T-helper 22 cell (primary cell): ENCODE results near the gene ZNF609.
A peak's percentile ranks its signal among the peaks of the same experiment; 100 is the strongest.
"Not testable (repeated sequence)": the region's sequence is repeated elsewhere in the genome, so short reads cannot be mapped to it uniquely, and the experiment has no call there.

Source experiments
- DNase-seq: peaks from one replicate; pipeline ENCODE4 v3.0.0-alpha.2; 2020; ENCODE audit warnings: low read depth

ZNF609 gene

DNA sequence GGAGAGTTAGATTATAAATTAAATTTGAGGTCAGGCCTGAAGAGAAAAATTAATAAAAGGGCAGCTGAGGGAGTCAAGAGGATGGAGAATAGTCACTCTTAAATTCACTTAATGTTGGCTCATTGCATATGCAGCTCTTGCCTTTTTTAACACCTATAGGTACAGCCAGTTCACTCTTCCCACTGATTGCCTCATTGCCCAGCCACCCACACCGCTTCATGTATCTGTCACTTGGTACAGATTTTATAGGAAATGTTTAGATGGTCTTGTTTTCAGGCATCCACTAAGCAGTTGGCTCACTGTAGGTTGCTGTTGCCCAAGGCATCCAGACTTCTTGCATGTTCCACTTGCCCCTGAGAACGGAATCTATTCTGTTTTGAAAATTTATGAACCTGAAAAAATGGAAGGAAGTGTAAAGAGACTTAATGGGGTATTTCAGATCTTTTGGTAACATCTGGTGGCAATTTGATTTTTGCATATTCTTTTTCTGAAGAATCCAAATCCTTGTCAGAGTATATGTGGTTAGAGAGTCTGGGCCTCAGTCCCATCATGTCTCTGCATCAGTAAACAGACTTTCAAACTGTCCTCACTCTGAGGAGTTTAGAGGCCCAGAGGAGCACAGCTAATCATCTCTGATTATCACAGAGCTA is 163.1 kb downstream of the ZNF609 start:
- DNase-seq = no peak

DNA sequence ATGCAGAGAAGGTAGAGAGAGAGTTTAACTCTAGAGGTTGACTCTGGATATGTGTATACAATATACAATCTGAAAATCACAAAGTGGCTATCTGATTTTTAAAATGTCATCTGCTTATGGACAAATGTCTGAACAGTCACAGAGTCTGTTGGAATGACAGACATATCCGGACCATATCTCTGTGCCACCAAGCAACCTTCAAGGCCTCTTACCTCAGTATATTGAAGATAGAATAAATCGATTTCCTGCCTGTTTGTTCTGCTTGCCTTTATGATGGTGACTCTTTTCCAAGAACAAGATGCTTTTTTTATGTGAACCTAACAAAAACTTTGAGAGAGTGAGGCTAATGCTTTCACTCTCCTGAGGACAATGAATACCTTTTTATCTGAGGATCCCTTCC is 163.9 kb downstream of the ZNF609 start:
- no peak for DNase-seq

DNA sequence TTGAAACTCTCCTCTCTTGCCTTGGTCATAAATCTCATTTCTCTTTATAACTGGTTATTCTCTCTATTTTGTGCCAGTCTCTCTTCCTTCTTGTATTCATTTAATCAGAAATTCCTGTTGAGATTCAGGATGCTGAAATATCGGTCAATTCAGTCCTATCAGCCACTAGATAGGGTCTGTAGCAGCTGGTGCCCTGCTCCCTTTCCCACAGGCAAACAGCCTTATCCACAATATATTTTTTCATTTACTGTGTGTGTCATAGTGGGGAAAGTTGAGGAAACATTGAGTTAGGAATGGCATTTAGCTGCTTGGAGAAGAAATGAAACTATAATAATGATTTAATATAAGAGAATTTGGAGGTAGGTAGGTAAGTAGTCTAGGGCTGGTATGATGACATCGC is 168.7 kb downstream of the ZNF609 start:
- no peak for DNase-seq

- no peak for DNase-seq
Measured at GRCh38 chr15:64630396-64631107, 170.2 kb downstream of the ZNF609 start.

DNA sequence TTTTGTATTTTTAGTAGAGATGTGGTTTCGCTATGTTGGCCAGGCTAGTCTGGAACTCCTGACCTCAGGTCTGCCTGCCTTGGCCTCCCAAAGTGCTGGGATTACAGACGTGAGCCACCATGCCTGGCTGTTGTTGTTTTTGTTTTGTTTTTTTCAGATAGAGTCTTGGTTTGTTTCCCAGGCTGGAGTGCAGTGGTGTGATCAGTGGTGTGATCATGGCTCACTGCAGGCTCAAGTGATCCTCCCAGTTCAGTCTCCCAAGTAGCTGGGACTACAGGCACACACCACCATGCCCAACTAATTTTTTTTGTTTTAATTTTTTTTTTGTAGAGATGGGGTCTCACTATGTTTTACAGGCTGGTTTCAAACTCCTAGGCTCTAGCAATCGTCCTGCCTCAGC is 172.3 kb downstream of the ZNF609 start:
- not testable (repeated sequence) for DNase-seq

GRCh38 chr15:64633332-64633731 is 173.0 kb downstream of the ZNF609 start:
- no peak for DNase-seq

GRCh38 chr15:64634027-64634426 is 173.6 kb downstream of the ZNF609 start:
- peak; percentile 17 for DNase-seq

DNA sequence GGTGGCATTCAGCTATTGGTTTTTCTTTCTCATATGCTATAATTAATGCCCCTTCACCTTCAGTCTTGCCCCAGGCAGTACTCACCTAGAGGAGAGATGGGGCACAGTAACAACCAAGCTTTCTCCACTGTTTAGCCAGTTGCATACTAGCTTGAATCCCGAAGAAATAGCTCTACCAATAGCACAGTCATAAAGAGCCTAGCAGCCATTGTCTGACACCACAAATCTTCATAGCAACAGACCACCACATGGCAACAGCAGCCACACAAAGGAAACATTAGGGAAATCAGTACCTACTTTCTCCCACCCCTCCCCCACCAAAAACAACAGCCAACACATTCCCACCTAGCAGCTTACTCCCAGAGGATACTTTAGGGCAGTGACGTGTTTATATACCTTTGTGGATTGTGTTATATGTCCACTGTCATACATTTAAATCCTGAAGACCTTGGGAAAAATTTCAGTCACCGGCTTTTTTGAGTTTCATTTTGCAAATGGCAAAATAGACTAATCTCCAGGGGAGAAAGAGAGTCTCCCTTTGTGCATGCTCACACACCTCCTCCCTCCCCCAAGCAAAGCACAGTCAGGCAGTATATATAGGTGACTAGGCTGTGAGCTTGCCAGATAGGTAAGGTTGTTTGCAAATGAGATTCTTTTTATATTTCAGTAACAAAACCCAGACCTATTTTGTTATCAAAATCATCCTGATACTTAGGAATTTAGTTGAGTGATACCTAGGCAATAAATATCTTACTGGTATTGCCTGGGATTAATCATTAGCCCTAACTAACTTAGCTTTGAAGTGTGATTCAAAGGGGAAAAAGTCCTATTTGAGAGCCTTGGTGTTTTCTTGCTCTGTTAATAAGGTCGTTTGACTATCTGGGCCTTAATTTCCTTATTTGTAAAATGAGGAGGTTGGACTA is 174.5 kb downstream of the ZNF609 start:
- DNase-seq = no peak

- no peak for DNase-seq
Measured at GRCh38 chr15:64635499-64636495, 175.4 kb downstream of the ZNF609 start.

DNA sequence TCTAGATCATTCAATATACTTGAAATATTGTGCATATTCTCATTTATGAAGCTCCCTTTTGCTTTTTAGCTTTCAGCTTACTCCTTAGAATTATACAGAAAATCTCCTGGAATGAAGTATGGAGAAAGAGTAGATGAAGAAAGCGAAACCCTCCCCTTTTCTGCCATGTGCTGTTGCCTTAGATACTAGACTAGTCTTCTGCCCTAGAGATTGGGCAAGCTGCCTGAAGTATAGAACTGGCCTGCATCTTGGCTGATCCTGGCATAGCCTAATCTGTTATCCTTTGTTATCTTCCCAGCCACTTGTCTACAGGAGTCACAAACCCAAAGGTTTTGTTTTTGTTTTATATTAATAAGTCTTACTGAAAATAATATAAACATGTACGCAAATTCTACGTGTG is 176.2 kb downstream of the ZNF609 start:
- no peak for DNase-seq

DNA sequence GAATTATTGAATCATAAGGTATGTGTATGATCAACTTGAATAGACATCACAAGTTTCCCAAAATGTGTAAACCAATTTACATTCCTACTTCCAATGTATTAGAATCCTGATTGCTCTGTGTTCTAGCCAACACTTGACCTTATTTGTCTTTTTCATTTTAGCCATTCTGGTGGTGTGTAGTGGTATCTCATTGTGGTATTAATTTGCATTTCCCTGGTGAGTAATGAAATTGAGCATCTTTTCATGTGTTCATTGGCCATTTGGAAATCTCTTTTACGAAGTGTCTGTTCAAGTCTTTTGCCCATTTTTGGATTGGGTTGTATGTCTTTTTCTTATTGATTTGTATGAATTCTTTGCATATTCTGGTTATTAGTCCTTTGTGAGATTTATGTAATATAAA is 177.0 kb downstream of the ZNF609 start:
- DNase-seq = no peak

DNA sequence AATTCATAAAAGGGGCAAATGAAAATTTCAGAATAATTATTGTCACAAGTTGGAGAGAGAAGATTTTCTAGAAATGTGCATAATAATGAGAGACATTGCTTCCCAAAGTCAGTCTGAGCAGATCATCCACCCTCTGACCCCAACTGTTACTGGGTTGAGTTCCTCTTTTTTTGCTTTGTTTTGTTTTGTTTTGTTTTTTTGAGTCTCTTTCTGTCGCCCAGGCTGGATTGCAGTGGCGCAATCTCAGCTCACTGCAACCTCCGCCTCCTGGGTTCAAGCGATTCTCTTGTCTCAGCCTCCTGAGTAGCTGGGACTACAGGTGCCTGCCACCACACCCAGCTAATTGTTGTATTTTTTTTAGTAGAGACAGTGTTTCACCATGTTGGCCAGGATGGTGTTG is 179.4 kb downstream of the ZNF609 start:
- not testable (repeated sequence) for DNase-seq

GRCh38 chr15:64640146-64640871 is 179.9 kb downstream of the ZNF609 start:
- no peak for DNase-seq

DNA sequence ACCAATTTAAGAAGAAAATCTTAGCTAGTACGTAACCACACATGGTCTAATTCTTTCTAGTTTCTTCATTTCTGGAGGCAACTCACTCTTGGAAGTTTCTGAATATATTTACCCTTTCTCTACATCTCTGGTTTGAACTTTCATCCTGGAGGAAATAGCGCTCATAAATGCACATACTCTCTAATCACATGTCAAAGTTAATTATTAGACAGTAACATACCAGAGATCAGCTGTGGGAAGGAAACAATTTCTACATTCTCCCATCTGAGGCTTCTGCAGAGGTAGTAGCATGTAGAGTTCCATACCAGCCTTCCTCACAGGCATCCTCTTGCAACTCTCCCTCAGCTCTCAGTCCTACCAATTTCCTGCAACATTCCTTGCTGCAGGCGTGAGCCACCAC is 182.5 kb downstream of the ZNF609 start:
- no peak for DNase-seq

- DNase-seq = no peak
Measured at GRCh38 chr15:64643685-64644084, 183.3 kb downstream of the ZNF609 start.

DNA sequence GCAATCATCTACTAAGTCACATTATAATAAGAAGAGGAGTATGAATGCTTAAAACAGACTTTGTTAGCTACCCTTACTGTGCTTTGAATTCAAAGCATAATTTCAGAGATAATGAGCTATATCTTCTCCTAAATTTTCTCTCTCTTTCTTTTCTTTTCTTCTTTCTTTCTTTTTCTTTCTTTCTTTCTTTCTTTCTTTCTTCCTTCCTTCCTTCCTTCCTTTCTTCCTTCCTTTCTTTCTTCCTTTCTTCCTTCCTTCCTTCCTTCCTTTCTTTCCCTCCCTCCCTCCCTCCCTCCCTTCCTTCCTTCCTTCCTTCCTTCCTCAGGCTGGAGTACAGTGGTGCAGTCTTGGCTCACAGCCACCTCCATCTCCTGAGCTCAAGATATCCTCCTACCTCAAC is 184.4 kb downstream of the ZNF609 start:
- DNase-seq = not testable (repeated sequence)

DNA sequence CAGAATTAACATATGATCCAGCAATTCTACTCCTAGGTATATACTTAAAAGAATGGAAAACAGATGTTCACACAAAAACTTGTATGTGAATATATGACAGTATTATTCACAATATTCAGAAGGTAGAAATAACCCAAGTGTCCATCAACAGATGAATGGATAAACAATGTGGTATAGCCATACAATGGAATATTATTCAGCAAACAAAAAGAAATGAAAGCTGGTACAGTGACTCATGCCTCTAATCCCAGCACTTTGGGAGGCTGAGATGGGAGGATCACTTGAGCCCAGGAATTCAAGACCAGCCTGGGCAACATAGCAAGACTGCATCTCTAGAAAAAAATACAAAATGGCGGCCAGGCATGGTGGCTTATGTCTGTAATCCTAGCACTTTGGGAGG is 185.6 kb downstream of the ZNF609 start:
- no peak for DNase-seq

DNA sequence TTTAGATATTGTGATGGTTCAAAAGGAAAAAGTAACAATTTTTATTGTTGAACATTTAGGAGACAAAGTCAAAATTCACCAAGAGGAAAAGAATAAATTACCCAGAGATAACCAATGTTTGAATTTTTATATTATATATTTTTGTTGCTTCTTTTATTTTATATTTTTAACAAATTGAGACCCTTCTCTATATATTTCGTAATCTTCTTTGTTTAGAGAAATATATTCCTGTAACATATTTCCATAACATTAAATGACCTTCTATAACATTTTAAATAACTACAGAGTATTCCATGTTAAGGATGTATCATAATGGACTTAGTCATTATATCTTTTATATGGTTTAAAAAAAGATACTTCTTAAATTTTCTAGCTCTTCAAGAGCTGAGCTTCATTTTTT is 187.0 kb downstream of the ZNF609 start:
- DNase-seq = no peak

GRCh38 chr15:64650552-64650951 is 190.2 kb downstream of the ZNF609 start:
- DNase-seq = no peak

DNA sequence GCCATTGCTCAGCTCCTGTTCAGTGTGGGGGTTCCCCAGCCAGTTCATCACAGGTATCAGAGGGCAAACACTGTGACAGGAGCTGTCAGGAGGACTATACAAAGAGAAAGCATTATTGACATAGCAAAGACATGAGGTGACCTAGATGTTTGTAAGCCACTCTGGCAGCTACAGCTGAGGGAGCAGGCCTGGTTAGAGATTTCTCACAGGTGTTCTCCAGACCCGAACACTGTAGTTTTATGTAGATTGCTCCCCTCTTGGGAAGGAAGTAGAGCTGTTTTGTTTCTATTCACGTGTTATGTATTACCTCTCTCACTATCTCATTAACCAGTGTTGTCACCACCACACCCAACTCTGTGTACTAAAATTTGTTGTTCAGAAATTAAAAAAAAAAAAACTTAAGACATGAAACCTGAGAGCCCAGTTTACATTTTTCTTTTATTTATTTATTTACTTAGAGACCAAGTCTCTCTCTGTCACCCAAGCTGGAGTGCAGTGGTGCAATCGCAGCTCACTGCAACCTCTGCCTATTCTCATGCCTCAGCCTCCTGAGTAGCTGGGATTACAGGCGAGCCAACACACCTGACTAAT is 191.3 kb downstream of the ZNF609 start:
- peak; percentile 19 for DNase-seq
